NCI-H524 treated with DMSO at 0.1 percent for 48 hours (cell line): ENCODE results near the gene ATP6AP1.

Experiments used
- DNase-seq: peaks from one replicate; lab custom pipeline; 2025; lab: John Stamatoyannopoulos, UW

Gene ATP6AP1

GRCh38 chrX:154448484-154448883, 20.0 kb downstream of the ATP6AP1 start:
- no peak for DNase-seq

DNA sequence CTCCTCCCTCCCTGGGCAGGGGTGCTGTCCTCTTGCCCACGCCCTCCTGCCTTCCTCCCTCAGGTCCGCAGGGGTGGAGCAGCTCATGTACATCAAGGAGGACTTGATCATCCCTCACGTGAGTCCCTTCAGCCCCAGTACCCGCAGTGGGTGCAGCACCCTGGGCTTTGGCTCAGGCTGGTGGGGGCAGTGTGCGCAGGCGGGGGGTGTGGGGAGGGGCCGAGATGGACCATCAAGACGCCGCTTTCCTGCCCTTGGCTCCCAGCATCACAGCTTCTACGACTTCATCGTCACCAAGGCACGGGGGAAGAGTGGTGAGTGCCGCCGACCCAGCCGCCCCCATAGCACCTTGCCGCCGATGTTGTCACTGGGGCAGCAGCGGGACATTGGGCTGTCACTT, 21.1 kb downstream of the ATP6AP1 start:
- DNase-seq: no peak

DNA sequence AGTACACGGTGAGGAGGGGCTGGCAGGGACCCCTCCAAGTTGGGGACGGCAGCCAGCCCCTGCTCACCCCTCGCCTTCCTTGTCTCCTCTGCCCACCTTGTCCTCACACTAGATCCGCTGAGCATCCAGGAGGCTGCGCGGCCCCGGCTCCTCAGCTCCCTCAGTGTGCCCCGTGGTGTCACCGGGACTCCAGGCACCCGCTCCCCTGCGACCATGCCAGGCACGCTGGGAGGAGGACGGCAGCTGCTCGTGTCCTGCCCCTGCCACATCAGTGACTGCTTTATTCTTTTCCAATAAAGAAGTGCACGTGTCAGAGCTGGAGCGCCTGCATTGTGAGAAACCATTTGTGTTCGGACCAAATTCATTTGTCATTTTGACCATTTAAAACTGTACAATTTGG, 21.8 kb downstream of the ATP6AP1 start:
- no peak for DNase-seq

- no peak for DNase-seq
Measured at GRCh38 chrX:154452823-154453222, 24.3 kb downstream of the ATP6AP1 start.

- no peak for DNase-seq
Measured at GRCh38 chrX:154457491-154458115, 29.1 kb downstream of the ATP6AP1 start.

- no peak for DNase-seq
Measured at GRCh38 chrX:154458116-154458953, 29.9 kb downstream of the ATP6AP1 start, which contains the start of gene PLXNA3. Gene PLXNA3, plus strand, starts transcription at chrX:154458281. Its CDS starts 1,903 bp downstream, at chrX:154460184.

GRCh38 chrX:154458954-154459778, 30.7 kb downstream of the ATP6AP1 start:
- DNase-seq: no peak

DNA sequence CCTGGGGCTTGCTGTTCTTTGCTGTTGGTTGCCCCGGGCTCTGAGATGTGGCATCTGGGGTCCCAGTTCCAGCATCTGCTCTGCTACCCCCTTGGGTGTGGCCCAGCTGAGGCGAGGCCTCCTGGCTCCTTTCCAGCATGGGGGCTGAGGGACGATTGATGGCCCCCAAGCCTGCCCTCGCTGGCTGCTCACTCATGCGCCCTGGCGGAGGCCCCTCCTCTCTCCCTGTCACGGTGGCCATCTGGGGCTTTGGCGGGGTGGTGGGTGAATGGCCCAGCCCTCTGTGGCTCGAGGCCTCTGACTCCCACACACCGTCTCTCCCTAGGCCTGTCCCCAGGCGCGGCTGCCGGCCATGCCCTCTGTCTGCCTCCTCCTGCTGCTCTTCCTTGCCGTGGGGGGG, 31.4 kb downstream of the ATP6AP1 start:
- peak; percentile 29 for DNase-seq

DNA sequence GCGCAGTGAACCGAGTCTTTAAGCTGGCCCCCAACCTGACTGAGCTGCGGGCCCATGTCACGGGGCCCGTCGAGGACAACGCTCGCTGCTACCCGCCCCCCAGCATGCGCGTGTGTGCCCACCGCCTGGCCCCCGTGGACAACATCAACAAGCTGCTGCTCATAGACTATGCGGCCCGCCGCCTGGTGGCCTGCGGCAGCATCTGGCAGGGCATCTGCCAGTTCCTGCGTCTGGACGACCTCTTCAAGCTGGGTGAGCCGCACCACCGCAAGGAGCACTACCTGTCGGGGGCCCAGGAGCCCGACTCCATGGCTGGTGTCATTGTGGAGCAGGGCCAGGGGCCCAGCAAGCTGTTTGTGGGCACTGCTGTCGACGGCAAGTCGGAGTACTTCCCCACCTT, 31.8 kb downstream of the ATP6AP1 start:
- no peak for DNase-seq

DNA sequence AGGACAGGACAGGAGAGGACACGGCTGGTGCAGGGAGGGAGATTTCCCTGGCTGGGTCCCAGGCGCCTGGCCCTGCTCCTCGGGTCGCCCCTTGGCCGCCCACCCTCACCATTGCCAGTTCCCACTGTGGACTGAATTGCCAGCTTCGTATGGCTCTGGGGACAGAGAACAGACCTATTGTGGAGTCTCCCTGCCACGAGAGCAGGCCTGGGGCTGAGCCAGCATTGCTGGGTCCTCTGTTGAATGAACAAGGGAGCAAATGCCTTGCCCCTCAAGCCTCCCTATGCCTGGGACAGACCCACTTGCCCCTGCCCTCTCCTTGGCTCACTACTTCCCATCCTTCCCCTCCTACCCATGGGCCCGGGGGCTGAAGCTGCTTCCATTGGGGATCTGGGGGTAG, 33.9 kb downstream of the ATP6AP1 start:
- DNase-seq: no peak

GRCh38 chrX:154463611-154464220, 35.2 kb downstream of the ATP6AP1 start:
- no peak for DNase-seq

DNA sequence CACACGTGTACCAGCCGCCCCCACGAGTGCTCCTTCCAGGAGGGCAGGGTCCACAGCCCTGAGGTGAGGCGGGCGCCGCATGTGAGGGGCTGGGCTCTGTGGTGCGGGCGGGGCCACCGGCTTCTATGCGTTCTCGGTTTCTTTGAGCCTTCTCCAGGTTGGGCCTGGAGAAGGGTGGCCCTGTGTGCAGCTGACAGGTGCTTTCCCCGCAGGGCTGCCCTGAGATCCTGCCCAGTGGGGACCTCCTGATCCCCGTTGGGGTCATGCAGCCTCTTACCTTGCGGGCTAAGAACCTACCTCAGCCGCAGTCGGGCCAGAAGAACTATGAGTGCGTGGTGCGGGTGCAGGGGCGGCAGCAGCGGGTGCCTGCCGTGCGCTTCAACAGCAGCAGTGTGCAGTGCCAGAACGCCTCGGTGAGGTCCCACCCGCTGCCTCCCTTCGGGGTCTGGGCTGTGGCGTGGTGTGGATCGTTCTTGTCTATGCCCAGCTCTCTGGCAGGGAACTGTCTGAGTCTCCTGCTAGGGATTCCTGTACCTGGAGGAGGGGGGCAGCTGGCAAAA, 36.4 kb downstream of the ATP6AP1 start:
- DNase-seq: no peak

GRCh38 chrX:154465601-154466000, 37.1 kb downstream of the ATP6AP1 start:
- no peak for DNase-seq

- no peak for DNase-seq
Measured at GRCh38 chrX:154466036-154466435, 37.6 kb downstream of the ATP6AP1 start.

- DNase-seq: no peak
Measured at GRCh38 chrX:154466907-154467306, 38.4 kb downstream of the ATP6AP1 start.

DNA sequence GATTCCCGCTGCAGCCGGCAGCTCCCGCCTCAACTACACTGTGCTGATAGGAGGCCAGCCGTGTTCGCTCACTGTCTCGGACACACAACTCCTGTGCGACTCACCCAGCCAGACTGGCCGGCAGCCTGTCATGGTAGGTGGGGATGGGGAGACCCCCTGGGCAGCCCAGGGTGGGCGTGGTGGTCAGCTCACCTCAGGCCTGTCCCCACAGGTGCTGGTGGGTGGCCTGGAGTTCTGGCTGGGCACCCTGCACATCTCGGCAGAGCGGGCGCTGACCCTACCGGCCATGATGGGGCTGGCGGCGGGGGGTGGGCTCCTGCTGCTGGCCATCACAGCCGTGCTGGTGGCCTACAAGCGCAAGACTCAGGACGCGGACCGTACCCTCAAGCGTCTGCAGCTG, 39.1 kb downstream of the ATP6AP1 start:
- no peak for DNase-seq

DNA sequence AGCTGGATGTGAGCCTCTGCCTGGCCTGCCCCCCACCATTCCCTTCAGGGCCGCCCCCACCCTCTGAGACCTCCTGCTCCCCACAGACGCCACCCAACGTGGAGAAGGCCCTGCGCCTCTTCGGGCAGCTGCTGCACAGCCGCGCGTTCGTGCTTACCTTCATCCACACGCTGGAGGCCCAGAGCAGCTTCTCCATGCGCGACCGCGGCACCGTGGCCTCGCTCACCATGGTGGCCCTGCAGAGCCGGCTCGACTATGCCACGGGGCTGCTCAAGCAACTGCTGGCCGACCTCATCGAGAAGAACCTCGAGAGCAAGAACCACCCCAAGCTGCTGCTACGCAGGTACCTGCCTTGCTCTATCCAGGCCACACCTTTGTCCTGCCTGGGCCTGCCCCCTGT, 39.7 kb downstream of the ATP6AP1 start:
- no peak for DNase-seq

DNA sequence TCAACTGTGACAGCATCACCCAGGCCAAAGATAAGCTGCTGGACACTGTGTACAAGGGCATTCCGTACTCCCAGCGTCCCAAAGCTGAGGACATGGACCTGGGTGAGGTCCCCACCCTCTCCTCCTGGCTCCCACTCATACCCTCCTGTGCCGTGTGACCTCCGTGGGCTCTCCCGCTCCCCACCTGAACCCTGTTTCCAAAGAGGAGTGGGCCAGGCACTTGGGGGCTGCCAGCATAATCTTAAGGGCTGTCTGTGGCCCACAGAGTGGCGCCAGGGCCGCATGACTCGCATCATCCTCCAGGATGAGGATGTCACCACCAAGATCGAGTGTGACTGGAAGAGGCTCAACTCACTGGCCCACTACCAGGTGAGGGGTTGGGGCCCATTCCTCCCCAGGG, 40.6 kb downstream of the ATP6AP1 start:
- DNase-seq: no peak

- DNase-seq: no peak
Measured at GRCh38 chrX:154469880-154470279, 41.4 kb downstream of the ATP6AP1 start.

DNA sequence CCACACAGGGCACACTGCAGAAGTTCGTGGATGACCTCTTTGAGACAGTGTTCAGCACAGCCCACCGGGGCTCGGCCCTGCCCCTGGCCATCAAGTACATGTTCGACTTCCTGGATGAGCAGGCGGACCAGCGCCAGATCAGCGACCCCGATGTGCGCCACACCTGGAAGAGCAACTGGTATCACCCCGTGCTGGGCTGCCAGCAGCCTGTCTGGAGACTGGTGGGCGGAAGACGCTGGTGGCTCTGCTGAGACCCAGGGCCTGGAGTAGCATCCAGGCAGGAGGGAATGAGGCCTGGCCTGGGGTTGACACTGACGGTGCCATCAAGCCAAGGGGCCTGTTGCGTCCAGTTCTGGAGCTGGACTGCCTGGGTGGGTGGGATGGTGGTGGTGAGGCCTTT, 42.0 kb downstream of the ATP6AP1 start:
- DNase-seq: no peak

- no peak for DNase-seq
Measured at GRCh38 chrX:154470914-154471568, 42.6 kb downstream of the ATP6AP1 start.
